ENCODE results near the gene SRD5A3.

SRD5A3 gene

GRCh38 chr4:55395218-55395528 lies 49.1 kb downstream of the SRD5A3 start:
- no peak for DNase-seq (ENCODE audit: low read depth, low spot score)
- H3K4me3 ChIP-seq (ENCODE audit: low read depth, low read length), result peak overlapping the region; percentile 61
- in situ Hi-C loops (cut with HindIII; ENCODE audit: low sequenced_read_pairs), result no loop called here
- no peak for TF ChIP-seq CTCF (IDR thresholded peaks at IDR 0.05; ENCODE audit: low read depth, low read length)

- TF ChIP-seq CTCF (IDR thresholded peaks at IDR 0.05; ENCODE audit: low read depth, low read length), result no peak
- DNase-seq (ENCODE audit: low read depth, low spot score), result peak; percentile 91
- peak within 1 kb of the TSS; percentile 61 for H3K4me3 ChIP-seq (ENCODE audit: low read depth, low read length)
- in situ Hi-C loops (cut with HindIII; ENCODE audit: low sequenced_read_pairs), result no loop called here
These were observed 49.7 kb downstream of the SRD5A3 start, which contains the start of gene TMEM165 for GRCh38 chr4:55395529-55396307. TMEM165 (plus strand) TSS chr4:55395957; CDS start chr4:55396190, 233 bp downstream.

GRCh38 chr4:55396308-55397125 lies 50.5 kb downstream of the SRD5A3 start:
- no peak for TF ChIP-seq CTCF (IDR thresholded peaks at IDR 0.05; ENCODE audit: low read depth, low read length)
- in situ Hi-C loops (cut with HindIII; ENCODE audit: low sequenced_read_pairs), result no loop called here
- DNase-seq (ENCODE audit: low read depth, low spot score), result peak; percentile 48
- H3K4me3 ChIP-seq (ENCODE audit: low read depth, low read length), result peak overlapping the region; percentile 61

- H3K4me3 ChIP-seq (ENCODE audit: low read depth, low read length), result peak overlapping the region; percentile 61
- no peak for TF ChIP-seq CTCF (IDR thresholded peaks at IDR 0.05; ENCODE audit: low read depth, low read length)
- in situ Hi-C loops (cut with HindIII; ENCODE audit: low sequenced_read_pairs), result no loop called here
- DNase-seq (ENCODE audit: low read depth, low spot score), result peak; percentile 32
These were observed 51.0 kb downstream of the SRD5A3 start for GRCh38 chr4:55397126-55397436.

- peak; percentile 45 for DNase-seq (ENCODE audit: low read depth, low spot score)
- in situ Hi-C loops (cut with HindIII; ENCODE audit: low sequenced_read_pairs), result no loop called here
- peak overlapping the region; percentile 61 for H3K4me3 ChIP-seq (ENCODE audit: low read depth, low read length)
- TF ChIP-seq CTCF (IDR thresholded peaks at IDR 0.05; ENCODE audit: low read depth, low read length), result no peak
These were observed 51.7 kb downstream of the SRD5A3 start for GRCh38 chr4:55397520-55398321.

- no peak for TF ChIP-seq CTCF (IDR thresholded peaks at IDR 0.05; ENCODE audit: low read depth, low read length)
These were observed 52.4 kb downstream of the SRD5A3 start for GRCh38 chr4:55398461-55398860.

More at GRCh38 chr4:55398461-55398860, 52.4 kb downstream of the SRD5A3 start:
- peak overlapping the region; percentile 61 for H3K4me3 ChIP-seq (ENCODE audit: low read depth, low read length)
- in situ Hi-C loops (cut with HindIII; ENCODE audit: low sequenced_read_pairs), result no loop called here
- DNase-seq (ENCODE audit: low read depth, low spot score), result no peak
